ENCODE data around the gene JAKMIP1.

Gene JAKMIP1

DNA sequence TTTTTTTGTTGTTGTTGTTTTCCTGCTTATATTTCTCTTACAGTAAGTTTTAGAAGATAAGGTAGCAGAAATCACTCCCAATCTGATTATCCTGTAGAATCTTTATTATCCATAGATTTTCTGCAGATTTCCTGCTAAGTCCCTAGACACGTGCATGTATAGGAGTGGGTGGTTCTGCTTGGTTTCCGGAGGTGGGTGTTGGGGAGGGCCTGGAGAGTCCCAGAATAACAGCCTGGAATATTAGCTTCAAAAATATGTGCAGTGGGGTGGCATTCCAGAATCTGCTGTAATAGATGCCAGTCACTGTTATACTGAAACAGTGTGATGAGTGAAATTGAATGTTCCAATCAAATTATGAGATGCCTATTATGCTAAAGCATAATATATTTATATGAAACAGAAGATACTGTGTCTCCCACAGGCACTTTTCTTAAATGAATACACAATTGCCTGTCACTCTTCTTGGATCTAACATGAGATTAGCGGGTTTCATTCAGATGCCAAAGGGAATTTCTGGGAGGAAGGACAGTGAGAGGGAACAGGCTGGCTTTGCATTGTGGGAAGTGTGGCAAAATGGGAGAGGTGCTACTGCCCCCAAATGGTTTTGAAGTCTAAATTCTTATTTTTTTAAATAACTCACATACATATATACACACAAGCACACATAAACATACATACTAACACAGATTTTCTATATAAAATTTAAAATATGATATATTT lies 219.8 kb downstream of the JAKMIP1 start:
- no peak for DNase-seq

- DNase-seq: no peak
Measured at GRCh38 chr4:5979981-5980380, 220.4 kb downstream of the JAKMIP1 start.

DNA sequence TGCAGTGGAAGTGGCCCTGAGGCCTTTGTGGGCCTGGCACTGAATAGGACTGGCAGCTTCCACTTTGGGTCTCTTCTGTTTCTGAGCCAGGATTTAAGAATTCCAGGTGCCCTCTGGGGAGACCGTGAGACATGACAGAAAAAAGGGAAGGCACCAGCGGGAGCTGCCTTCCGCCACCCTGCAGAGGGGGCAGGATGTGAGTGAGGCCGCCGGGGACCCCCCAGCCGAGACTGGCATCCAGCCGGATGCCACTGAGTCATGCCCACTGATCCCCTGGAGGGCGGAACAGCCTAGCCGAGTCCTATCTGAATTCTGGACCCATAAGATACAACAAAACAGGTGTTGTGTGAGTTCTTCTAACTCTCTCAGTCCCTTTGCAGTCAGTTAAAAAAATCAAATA lies 223.4 kb downstream of the JAKMIP1 start:
- DNase-seq: no peak

GRCh38 chr4:5976431-5976830 lies 223.9 kb downstream of the JAKMIP1 start:
- DNase-seq: no peak
